ENCODE results near the gene SIX6. TPM values are rescaled to one million over a fixed set of nuclear protein-coding genes. Genes with fewer than 3 reads are reported as not detected.

The SIX6 gene
- total RNA-seq, 1 donor from 2014 or later, result not detected

GRCh38 chr14:60512973-60513571 is 4.1 kb downstream of the SIX6 start:
- intact Hi-C loops (cut with micrococcal nuclease), result no loop called here

- intact Hi-C loops (cut with micrococcal nuclease), result no loop called here
Measured at GRCh38 chr14:60514378-60514740, 5.4 kb downstream of the SIX6 start.

- intact Hi-C loops (cut with micrococcal nuclease), result no loop called here
Measured at GRCh38 chr14:60514741-60515491, 6.0 kb downstream of the SIX6 start.

GRCh38 chr14:60515511-60516289 is 6.8 kb downstream of the SIX6 start:
- intact Hi-C loops (cut with micrococcal nuclease), result no loop called here

- intact Hi-C loops (cut with micrococcal nuclease), result no loop called here
Measured at GRCh38 chr14:60532442-60532841, 23.5 kb downstream of the SIX6 start.

GRCh38 chr14:60537663-60538062 is 28.7 kb downstream of the SIX6 start:
- intact Hi-C loops (cut with micrococcal nuclease), result no loop called here

- intact Hi-C loops (cut with micrococcal nuclease), result no loop called here
Measured at GRCh38 chr14:60544659-60545058, 35.7 kb downstream of the SIX6 start.

- intact Hi-C loops (cut with micrococcal nuclease), result no loop called here
Measured at GRCh38 chr14:60553808-60554207, 44.9 kb downstream of the SIX6 start.

- intact Hi-C loops (cut with micrococcal nuclease), result loop anchor here (5.0 to 10.0 kb wide), 5 partner anchors 230 to 597 kb away; no protein-coding TSS in a partner anchor
Measured at GRCh38 chr14:60561845-60562746, 53.1 kb downstream of the SIX6 start.

Other genes with a start within 250 kb of the SIX6 start
- not detected in 2 replicates for gene C14orf39, start 23.1 kb upstream of the SIX6 start, total RNA-seq
- 0.14 and 0.25 TPM in 2 replicates for gene SIX1, start 140.3 kb downstream of the SIX6 start, total RNA-seq
- 0.82 and 0.89 TPM in 2 replicates for gene SIX4, start 215.2 kb downstream of the SIX6 start, total RNA-seq
- 41.2 and 42.9 TPM in 2 replicates for gene MNAT1, start 225.6 kb downstream of the SIX6 start, total RNA-seq